Keratinocyte (primary cell): ENCODE measurements around the gene CREB5. TPM values are rescaled to one million over a fixed set of nuclear protein-coding genes. Genes with fewer than 3 reads are reported as not detected.

Experiments used
- DNase-seq: peaks from one replicate; pipeline ENCODE4 v3.0.0-alpha.2; 2011; ENCODE audit warnings: low read depth, missing footprints, low spot score
- FAIRE-seq: peaks from 2 replicates; lab custom pipeline; 2011; peaks lifted over from hg19 to GRCh38; lab: Jason Lieb, UNC
- H2AFZ ChIP-seq: 2 replicates; pipeline ENCODE4 v1.6.0; 2012; ENCODE audit warnings: low read length, control low read depth, inconsistent platforms; ENCODE audit not compliant: control insufficient read depth
- H3K27ac ChIP-seq: 2 replicates; pipeline ENCODE4 v1.5.1; 2011; ENCODE audit warnings: low read length; ENCODE audit not compliant: control insufficient read depth, insufficient read depth
- H3K27me3 ChIP-seq: 3 replicates; pipeline ENCODE4 v1.6.0; 2011; ENCODE audit warnings: low read length; ENCODE audit not compliant: control insufficient read depth, insufficient read depth; ENCODE audit errors: extremely low read depth
- H3K36me3 ChIP-seq, 2 experiments: 2 replicates in 1 of 2; 3 replicates in 1 of 2; pipeline ENCODE4 v1.5.1; 2011; ENCODE audit warnings: low read length in 2 of 2, mild to moderate bottlenecking in 1 of 2; ENCODE audit not compliant: control insufficient read depth in 2 of 2, insufficient read depth in 2 of 2; ENCODE audit errors: extremely low read depth in 1 of 2
- H3K4me1 ChIP-seq: 3 replicates; pipeline ENCODE4 v1.5.1; 2011; ENCODE audit warnings: low read length; ENCODE audit not compliant: control insufficient read depth, insufficient read depth; ENCODE audit errors: extremely low read depth
- H3K4me2 ChIP-seq: 3 replicates; pipeline ENCODE4 v1.6.0; 2011; ENCODE audit warnings: low read depth, low read length; ENCODE audit not compliant: control insufficient read depth, insufficient read depth; ENCODE audit errors: extremely low read depth
- H3K4me3 ChIP-seq, 3 experiments: fragments of 200-600 bp in 1 of 3; sonication (generic) in 1 of 3; 2 replicates in 2 of 3; 3 replicates in 1 of 3; pipeline ENCODE4 v1.5.1; 2011 to 2016; ENCODE audit warnings: low read length in 3 of 3, mild to moderate bottlenecking in 3 of 3, control low read depth in 2 of 3, inconsistent platforms in 1 of 3, low read depth in 1 of 3, mixed read lengths in 1 of 3, mixed run types in 1 of 3, moderate library complexity in 1 of 3; ENCODE audit not compliant: control insufficient read depth in 2 of 3, insufficient read depth in 2 of 3; ENCODE audit errors: extremely low read depth in 1 of 3
- H3K79me2 ChIP-seq: 2 replicates; pipeline ENCODE4 v1.6.0; 2012; ENCODE audit warnings: low read length; ENCODE audit not compliant: control insufficient read depth, insufficient read depth
- H3K9ac ChIP-seq: 3 replicates; pipeline ENCODE4 v1.6.0; 2011; ENCODE audit warnings: low read length; ENCODE audit not compliant: control insufficient read depth, insufficient read depth; ENCODE audit errors: extremely low read depth
- H3K9me1 ChIP-seq: 3 replicates; pipeline ENCODE4 v1.6.0; 2011; ENCODE audit warnings: low read length; ENCODE audit not compliant: control insufficient read depth, insufficient read depth; ENCODE audit errors: extremely low read depth
- H3K9me3 ChIP-seq: 2 replicates; pipeline ENCODE4 v1.5.1; 2012; ENCODE audit warnings: low read depth, low read length; ENCODE audit not compliant: control insufficient read depth
- H4K20me1 ChIP-seq: 3 replicates; pipeline ENCODE4 v1.6.0; 2011; ENCODE audit warnings: low read length; ENCODE audit not compliant: control insufficient read depth, insufficient read depth; ENCODE audit errors: extremely low read depth
- CTCF ChIP-seq, 3 experiments: IDR thresholded peaks in 1 of 3; conservative IDR thresholded peaks in 1 of 3; optimal IDR thresholded peaks in 1 of 3; 2 replicates in 2 of 3; 3 replicates in 1 of 3; pipeline versions ENCODE3 to v1.5.1; 2011; ENCODE audit warnings: low read length in 3 of 3, mild to moderate bottlenecking in 3 of 3, moderate library complexity in 2 of 3, control low read depth in 1 of 3, inconsistent platforms in 1 of 3; ENCODE audit not compliant: insufficient read depth in 2 of 3; ENCODE audit errors: extremely low read depth in 1 of 3
- EZH2 ChIP-seq: IDR thresholded peaks from one replicate; pipeline ENCODE4 v1.6.1; 2012; ENCODE audit warnings: inconsistent platforms, mild to moderate bottlenecking, low read length, moderate library complexity
- dilution Hi-C: fragments of 300-500 bp; cut with MboI; formaldehyde crosslinking; loops from one replicate; pipeline ENCODE4 v1.7.0; 2020; ENCODE audit warnings: low sequenced_read_pairs; ENCODE audit not compliant: extremely low pct_ligation_motif_present
- polyA plus RNA-seq, 5 experiments: library from polyadenylated mRNA; depleted of rRNA in 3 of 5; stranded (reverse) in 3 of 5; stranded (forward) in 1 of 5; unstranded in 1 of 5; fragments of >200 nt; gene quantifications; 1 replicate in 1 of 5; 2 replicates in 3 of 5; 3 replicates in 1 of 5; pipeline versions ENCODE4 v1.2.1 to v1.2.3, GENCODE V29; 2011 to 2012; ENCODE audit warnings: missing spikeins in 2 of 5, low read depth in 1 of 5, low replicate concordance in 1 of 5

Gene CREB5
- polyA plus RNA-seq, 1 donor (not counting 4 experiments of a cell fraction or from before 2014, with no cell fraction given): 7.9 TPM

- no peaks in the 10 kb centered on the region for H3K9me1 ChIP-seq
- H3K4me3 ChIP-seq: peak overlapping the region in 2 of 3 experiments; percentile 52 to 53
- peaks cover 4% of the 10 kb centered on the region for H3K4me1 ChIP-seq
- dilution Hi-C loops: no loop called here
- no peaks in the 10 kb centered on the region for H4K20me1 ChIP-seq
- TF ChIP-seq EZH2 (no peak), CTCF (optimal IDR thresholded peaks at IDR 0.05 in 1 of 3, IDR thresholded peaks at IDR 0.05 in 1 of 3, conservative IDR thresholded peaks at IDR 0.05 in 1 of 3; ENCODE audit: extremely low read depth in 1 of 3, insufficient read depth in 2 of 3, low read length in 3 of 3) (peak in 2 of 3 experiments; percentile 51 to 56)
- H3K27ac ChIP-seq: no peak overlapping the region
- DNase-seq (no peak), FAIRE-seq (peak; percentile 62)
- H2AFZ ChIP-seq: no peak overlapping the region
- no peaks in the 10 kb centered on the region for H3K27me3 ChIP-seq
- no peaks in the 10 kb centered on the region for H3K36me3 ChIP-seq
- H3K79me2 ChIP-seq: no peaks in the 10 kb centered on the region
- no peaks in the 10 kb centered on the region for H3K9me3 ChIP-seq
- H3K4me2 ChIP-seq: peak overlapping the region; percentile 80
- H3K9ac ChIP-seq: no peak overlapping the region
Measured at GRCh38 chr7:28389504-28390395, 22.6 kb upstream of the CREB5 start.

GRCh38 chr7:28390426-28390825, 21.9 kb upstream of the CREB5 start:
- H3K9me1 ChIP-seq: no peaks in the 10 kb centered on the region
- dilution Hi-C loops: no loop called here
- no peak for TF ChIP-seq EZH2
- no peak for TF ChIP-seq CTCF (optimal IDR thresholded peaks at IDR 0.05 in 1 of 3, IDR thresholded peaks at IDR 0.05 in 1 of 3, conservative IDR thresholded peaks at IDR 0.05 in 1 of 3; ENCODE audit: extremely low read depth in 1 of 3, insufficient read depth in 2 of 3, low read length in 3 of 3)
- no peaks in the 10 kb centered on the region for H4K20me1 ChIP-seq
- H3K27ac ChIP-seq: no peak overlapping the region
- no peak overlapping the region for H2AFZ ChIP-seq
- FAIRE-seq (no peak), DNase-seq (no peak)
- no peaks in the 10 kb centered on the region for H3K27me3 ChIP-seq
- H3K79me2 ChIP-seq: no peaks in the 10 kb centered on the region
- H3K9me3 ChIP-seq: no peaks in the 10 kb centered on the region
- H3K4me3 ChIP-seq: no peak overlapping the region
- no peak overlapping the region for H3K9ac ChIP-seq
- H3K36me3 ChIP-seq: no peaks in the 10 kb centered on the region
- peak overlapping the region; percentile 80 for H3K4me2 ChIP-seq
- peaks cover 7% of the 10 kb centered on the region for H3K4me1 ChIP-seq
